A673 (cell line): ENCODE results near the gene MALL. TPM values are rescaled to one million over a fixed set of nuclear protein-coding genes. Genes with fewer than 3 reads are reported as not detected.
A peak's percentile ranks its signal among the peaks of the same experiment; 100 is the strongest.
"Not testable (repeated sequence)": the region's sequence is repeated elsewhere in the genome, so short reads cannot be mapped to it uniquely, and the experiment has no call there.

Experiments
- BruUV-seq: library from RNA; stranded (reverse); fragments of 400-500 nt; replicated peaks from 2 replicates; lab custom pipeline; 2021; lab: Mats Ljungman, UMichigan
- CTCF ChIA-PET: fragments of 300-600 bp; sonication (Branson Sonifier 250); formaldehyde crosslinking; loops from one replicate; lab custom pipeline; 2022; ENCODE audit warnings: antibody characterized with exemption; lab: Charles Lee
- POLR2A ChIA-PET: fragments of 300-600 bp; sonication (Branson Sonifier 250); formaldehyde crosslinking; loops from one replicate; lab custom pipeline; 2022; ENCODE audit warnings: antibody characterized with exemption; ENCODE audit not compliant: low non-redundant PET; lab: Charles Lee
- DNase-seq: peaks from one replicate; pipeline ENCODE4 v3.0.0-alpha.2; 2015; ENCODE audit warnings: low spot score
- H3K27ac ChIP-seq: fragments of 200-600 bp; sonication (generic); 2 replicates; pipeline ENCODE4 v1.5.1; 2016; ENCODE audit warnings: mixed run types, low read depth, mild to moderate bottlenecking, mixed read lengths, antibody characterized with exemption, low read length; ENCODE audit not compliant: poor library complexity, severe bottlenecking
- H3K27me3 ChIP-seq: fragments of 200-600 bp; sonication (generic); replicated peaks from 2 replicates; pipeline ENCODE4 v1.6.1; 2017; ENCODE audit warnings: mixed run types, low read depth, mild to moderate bottlenecking, mixed read lengths, antibody characterized with exemption, low read length; ENCODE audit not compliant: insufficient read depth, poor library complexity
- H3K36me3 ChIP-seq: fragments of 200-600 bp; sonication (generic); 2 replicates; pipeline ENCODE4 v1.6.1; 2016; ENCODE audit warnings: mixed run types, mild to moderate bottlenecking, mixed read lengths, antibody characterized with exemption, low read length; ENCODE audit not compliant: insufficient read depth, poor library complexity, severe bottlenecking
- H3K4me1 ChIP-seq: fragments of 200-600 bp; sonication (generic); 2 replicates; pipeline ENCODE4 v1.6.1; 2017; ENCODE audit warnings: mixed run types, mild to moderate bottlenecking, mixed read lengths, antibody characterized with exemption, low read length; ENCODE audit not compliant: insufficient read depth, poor library complexity, severe bottlenecking
- H3K4me3 ChIP-seq: fragments of 200-600 bp; sonication (generic); 2 replicates; pipeline ENCODE4 v1.5.1; 2016; ENCODE audit warnings: low read depth, mixed run types, mild to moderate bottlenecking, mixed read lengths, low read length; ENCODE audit not compliant: poor library complexity, severe bottlenecking
- H3K9me3 ChIP-seq: fragments of 200-600 bp; sonication (generic); 2 replicates; pipeline ENCODE4 v1.6.1; 2016; ENCODE audit warnings: mixed run types, low read depth, mild to moderate bottlenecking, mixed read lengths, antibody characterized with exemption, low read length; ENCODE audit not compliant: poor library complexity, severe bottlenecking
- EZH2 ChIP-seq: fragments of 200-600 bp; sonication (generic); IDR thresholded peaks from 2 replicates; pipeline ENCODE4 v1.6.1; 2017; ENCODE audit warnings: borderline replicate concordance, low read depth, mild to moderate bottlenecking, mixed read lengths, antibody characterized with exemption, low read length; ENCODE audit not compliant: poor library complexity, severe bottlenecking
- intact Hi-C: fragments of 100-400 bp; cut with micrococcal nuclease; formaldehyde crosslinking; loops from one replicate; pipeline ENCODE4 v1.10.0; 2022; ENCODE audit not compliant: unreplicated experiment
- total RNA-seq: library from RNA; stranded (reverse); gene quantifications from 2 replicates; pipeline ENCODE4 v1.2.3, GENCODE V29; 2021
- TF ChIP-seq, protein P1 (sequence below): fragments of 300-800, 200-600 bp; sonication (generic); conservative IDR thresholded peaks from 2 replicates; pipeline ENCODE4 v1.5.1; 2017; ENCODE audit warnings: low read depth, mild to moderate bottlenecking, antibody characterized with exemption, low read length, moderate library complexity, mixed read lengths

Gene MALL
- total RNA-seq, 1 experiment from 2014 or later = 0.17 TPM

- Histone ChIP-seq H3K27ac (peak overlapping the region; percentile 15), H3K36me3 (no peaks in the 10 kb centered on the region), H3K9me3 (no peaks in the 10 kb centered on the region), H3K4me1 (peaks cover 29% of the 10 kb centered on the region), H3K27me3 (no peaks in the 10 kb centered on the region), H3K4me3 (no peak overlapping the region)
- ChIA-PET POLR2A (no interaction called here), CTCF (no interaction called here)
- intact Hi-C loops = no loop called here
- no TSS peak for BruUV-seq
- DNase-seq = peak; percentile 96
- TF ChIP-seq EZH2 = no peak
- TF ChIP-seq, protein P1, sequence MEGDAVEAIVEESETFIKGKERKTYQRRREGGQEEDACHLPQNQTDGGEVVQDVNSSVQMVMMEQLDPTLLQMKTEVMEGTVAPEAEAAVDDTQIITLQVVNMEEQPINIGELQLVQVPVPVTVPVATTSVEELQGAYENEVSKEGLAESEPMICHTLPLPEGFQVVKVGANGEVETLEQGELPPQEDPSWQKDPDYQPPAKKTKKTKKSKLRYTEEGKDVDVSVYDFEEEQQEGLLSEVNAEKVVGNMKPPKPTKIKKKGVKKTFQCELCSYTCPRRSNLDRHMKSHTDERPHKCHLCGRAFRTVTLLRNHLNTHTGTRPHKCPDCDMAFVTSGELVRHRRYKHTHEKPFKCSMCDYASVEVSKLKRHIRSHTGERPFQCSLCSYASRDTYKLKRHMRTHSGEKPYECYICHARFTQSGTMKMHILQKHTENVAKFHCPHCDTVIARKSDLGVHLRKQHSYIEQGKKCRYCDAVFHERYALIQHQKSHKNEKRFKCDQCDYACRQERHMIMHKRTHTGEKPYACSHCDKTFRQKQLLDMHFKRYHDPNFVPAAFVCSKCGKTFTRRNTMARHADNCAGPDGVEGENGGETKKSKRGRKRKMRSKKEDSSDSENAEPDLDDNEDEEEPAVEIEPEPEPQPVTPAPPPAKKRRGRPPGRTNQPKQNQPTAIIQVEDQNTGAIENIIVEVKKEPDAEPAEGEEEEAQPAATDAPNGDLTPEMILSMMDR = no peak
These were observed 14.3 kb downstream of the MALL start for GRCh38 chr2:110101280-110101844.

DNA sequence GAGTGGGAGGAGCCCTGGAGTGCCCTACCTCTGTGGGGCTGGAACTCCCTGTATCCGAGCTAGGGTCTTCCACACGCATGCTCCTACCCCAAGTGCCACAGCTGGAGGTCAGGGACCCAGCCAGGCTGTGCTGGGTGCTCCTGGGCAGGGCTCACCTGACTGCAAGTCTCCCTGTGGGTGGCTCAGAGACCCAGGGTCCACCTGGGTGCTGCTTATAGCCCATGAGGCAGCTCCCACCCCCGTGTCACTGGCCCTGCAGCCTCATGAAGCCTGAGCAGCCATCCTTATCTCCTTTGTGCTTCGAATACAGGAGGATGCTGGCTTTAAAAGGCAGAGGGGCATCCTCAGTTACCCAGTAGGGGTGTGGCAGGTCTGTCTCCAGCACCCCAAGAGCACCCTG is 14.7 kb downstream of the MALL start:
- H3K9me3 ChIP-seq, BruUV-seq, CTCF ChIA-PET, POLR2A ChIA-PET, H3K27me3 ChIP-seq, H3K4me3 ChIP-seq, H3K36me3 ChIP-seq, intact Hi-C loops, DNase-seq: not testable (repeated sequence)
- Histone ChIP-seq H3K27ac (peak overlapping the region; percentile 9), H3K4me1 (peaks cover 24% of the 10 kb centered on the region)

DNA sequence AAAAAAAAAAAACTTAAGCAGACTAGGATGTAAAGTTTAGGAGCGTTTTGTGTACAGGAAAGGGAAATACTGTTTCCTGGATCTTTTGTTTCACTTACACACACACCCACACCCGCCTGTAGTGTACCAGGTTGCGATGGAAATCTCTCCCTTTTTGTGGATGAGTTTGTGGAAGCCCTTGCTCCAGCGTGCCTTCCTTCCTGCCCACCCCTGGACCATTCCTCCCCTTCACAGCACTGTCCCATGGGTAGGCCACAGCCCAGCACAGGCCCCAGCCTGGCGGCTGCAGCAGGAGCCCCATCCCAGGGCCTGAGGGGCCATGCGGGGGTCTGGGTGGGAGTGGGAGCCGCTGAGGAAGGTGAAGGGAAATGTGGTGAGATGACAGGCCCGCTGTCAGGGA is 15.1 kb downstream of the MALL start:
- no TSS peak for BruUV-seq
- TF ChIP-seq, protein P1 = no peak
- TF ChIP-seq EZH2 = no peak
- Histone ChIP-seq H3K4me3 (no peak overlapping the region), H3K27me3 (no peaks in the 10 kb centered on the region), H3K4me1 (peaks cover 20% of the 10 kb centered on the region), H3K27ac (peak overlapping the region; percentile 9), H3K9me3 (no peaks in the 10 kb centered on the region), H3K36me3 (no peaks in the 10 kb centered on the region)
- intact Hi-C loops = no loop called here
- DNase-seq = no peak
- POLR2A ChIA-PET = no interaction called here
- CTCF ChIA-PET = no interaction called here
